Measurements from ENCODE around the gene CNPY1. TPM values are rescaled to one million over a fixed set of nuclear protein-coding genes. Genes with fewer than 3 reads are reported as not detected.
"Not testable (repeated sequence)": the region's sequence is repeated elsewhere in the genome, so short reads cannot be mapped to it uniquely, and the experiment has no call there.

Gene CNPY1
- total RNA-seq, 2 experiments from 2014 or later: not detected

DNA sequence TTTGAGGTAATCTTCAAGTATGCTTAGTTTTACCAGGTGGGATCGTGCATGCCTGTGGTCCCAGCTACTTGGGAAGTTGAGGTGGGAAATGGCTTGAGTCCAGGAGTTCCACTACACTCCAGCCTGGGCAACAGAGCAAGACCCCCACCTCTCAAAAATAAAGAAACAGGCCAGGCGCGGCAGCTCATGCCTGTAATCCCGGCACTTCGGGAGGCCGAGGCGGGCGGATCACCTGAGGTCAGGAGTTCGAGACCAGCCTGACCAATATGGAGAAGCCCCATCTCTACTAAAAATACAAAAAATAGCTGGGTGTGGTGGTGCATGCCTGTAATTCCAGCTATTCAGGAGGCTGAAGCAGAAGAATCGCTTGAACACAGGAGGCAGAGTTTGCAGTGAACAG is 16.6 kb upstream of the CNPY1 start:
- ATAC-seq; DNase-seq; CTCF ChIA-PET; H3K9me3 Mint-ChIP-seq (ENCODE audit: insufficient read depth); H3K27ac Mint-ChIP-seq; H3K4me3 Mint-ChIP-seq; H3K27me3 Mint-ChIP-seq (ENCODE audit: low read depth); H3K4me1 Mint-ChIP-seq (ENCODE audit: low read depth); H3K36me3 Mint-ChIP-seq (ENCODE audit: low read depth); POLR2A ChIA-PET: not testable (repeated sequence)

- Mint-ChIP-seq H3K36me3 (ENCODE audit: low read depth) (no peaks in the 10 kb centered on the region), H3K27ac (no peak overlapping the region), H3K4me3 (no peak overlapping the region), H3K4me1 (ENCODE audit: low read depth) (no peaks in the 10 kb centered on the region), H3K9me3 (ENCODE audit: insufficient read depth) (no peaks in the 10 kb centered on the region), H3K27me3 (ENCODE audit: low read depth) (peaks cover 4% of the 10 kb centered on the region)
- ATAC-seq (no peak), DNase-seq (no peak)
- CTCF ChIA-PET: no interaction called here
- POLR2A ChIA-PET: no interaction called here
Observed at GRCh38 chr7:155562106-155562505, 15.7 kb upstream of the CNPY1 start.

GRCh38 chr7:155560982-155561686 is 14.8 kb upstream of the CNPY1 start:
- CTCF ChIA-PET: no interaction called here
- H3K36me3 Mint-ChIP-seq (ENCODE audit: low read depth): no peaks in the 10 kb centered on the region
- no peak for DNase-seq
- no peak for ATAC-seq
- H3K27ac Mint-ChIP-seq: no peak overlapping the region
- no peaks in the 10 kb centered on the region for H3K9me3 Mint-ChIP-seq (ENCODE audit: insufficient read depth)
- no peaks in the 10 kb centered on the region for H3K4me1 Mint-ChIP-seq (ENCODE audit: low read depth)
- H3K27me3 Mint-ChIP-seq (ENCODE audit: low read depth): peaks cover 4% of the 10 kb centered on the region
- POLR2A ChIA-PET: no interaction called here
- no peak overlapping the region for H3K4me3 Mint-ChIP-seq

DNA sequence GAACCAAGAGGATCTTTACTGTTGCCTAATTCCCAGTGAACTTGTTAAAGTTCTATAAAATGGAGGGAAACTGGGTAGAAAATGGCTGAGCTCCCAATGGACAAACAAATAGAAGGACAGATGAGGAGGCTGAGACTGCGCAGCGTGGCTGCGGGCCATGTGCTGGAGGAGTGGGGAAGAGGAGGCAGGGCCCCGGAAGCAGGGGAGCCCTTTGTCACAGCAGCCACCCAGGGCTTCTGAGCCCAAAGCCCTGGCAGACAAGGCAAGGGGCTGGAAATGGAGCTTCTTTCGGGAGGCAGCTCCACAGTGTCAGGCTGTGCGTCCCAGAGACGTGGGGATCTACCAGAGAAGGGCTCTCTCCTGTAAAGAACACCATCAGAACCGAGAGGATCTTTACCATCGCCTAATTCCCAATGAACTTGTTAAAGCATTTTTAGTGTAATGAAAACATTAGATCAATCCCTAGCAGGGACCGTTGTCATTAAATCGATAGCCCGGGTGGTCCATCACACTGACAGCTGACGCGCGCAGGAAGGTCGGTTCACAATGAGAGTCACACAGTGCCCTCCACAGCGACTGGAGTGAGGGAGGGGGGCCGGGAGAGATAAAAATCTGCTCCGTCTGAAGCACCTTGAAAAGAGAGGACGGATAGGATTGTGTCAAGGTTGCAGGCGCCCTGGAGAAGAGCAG is 14.0 kb upstream of the CNPY1 start:
- no peak overlapping the region for H3K27ac Mint-ChIP-seq
- no peak for DNase-seq
- ChIA-PET POLR2A (interaction anchor here (0.6 kb wide), 1 partner anchor 30 kb away, joined by 3 read pairs; no protein-coding TSS in a partner anchor), CTCF (no interaction called here)
- no peak for ATAC-seq
- H3K36me3 Mint-ChIP-seq (ENCODE audit: low read depth): no peaks in the 10 kb centered on the region
- no peak overlapping the region for H3K4me3 Mint-ChIP-seq
- H3K9me3 Mint-ChIP-seq (ENCODE audit: insufficient read depth): no peaks in the 10 kb centered on the region
- no peaks in the 10 kb centered on the region for H3K4me1 Mint-ChIP-seq (ENCODE audit: low read depth)
- peaks cover 4% of the 10 kb centered on the region for H3K27me3 Mint-ChIP-seq (ENCODE audit: low read depth)

- no peak overlapping the region for H3K4me3 Mint-ChIP-seq
- POLR2A ChIA-PET: no interaction called here
- no peak for ATAC-seq
- H3K9me3 Mint-ChIP-seq (ENCODE audit: insufficient read depth): no peaks in the 10 kb centered on the region
- peaks cover 4% of the 10 kb centered on the region for H3K27me3 Mint-ChIP-seq (ENCODE audit: low read depth)
- H3K27ac Mint-ChIP-seq: no peak overlapping the region
- no peaks in the 10 kb centered on the region for H3K36me3 Mint-ChIP-seq (ENCODE audit: low read depth)
- CTCF ChIA-PET: no interaction called here
- no peak for DNase-seq
- no peaks in the 10 kb centered on the region for H3K4me1 Mint-ChIP-seq (ENCODE audit: low read depth)
Observed at GRCh38 chr7:155559519-155560108, 13.3 kb upstream of the CNPY1 start.

DNA sequence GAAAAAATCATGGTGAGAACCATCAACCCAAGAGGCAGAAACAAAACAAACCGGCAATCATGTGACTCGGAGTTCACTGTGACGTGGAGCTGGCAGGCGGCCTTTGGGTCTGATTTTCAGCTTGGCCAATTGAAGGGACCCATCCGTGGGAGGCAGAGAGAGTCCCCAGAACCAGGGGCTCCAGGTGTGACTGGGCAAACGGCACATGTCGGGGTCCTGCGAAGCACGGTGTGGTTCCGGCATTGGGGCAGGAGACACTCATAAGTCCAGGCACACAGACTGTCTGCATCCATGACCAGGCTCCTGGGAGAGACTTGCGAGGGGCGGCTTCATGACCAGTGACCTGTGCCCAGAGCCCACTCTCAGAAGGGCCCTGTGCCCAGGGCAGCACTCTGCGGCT is 12.6 kb upstream of the CNPY1 start:
- H3K36me3 Mint-ChIP-seq (ENCODE audit: low read depth): no peaks in the 10 kb centered on the region
- ChIA-PET CTCF (no interaction called here), POLR2A (no interaction called here)
- H3K4me1 Mint-ChIP-seq (ENCODE audit: low read depth): no peaks in the 10 kb centered on the region
- peaks cover 4% of the 10 kb centered on the region for H3K27me3 Mint-ChIP-seq (ENCODE audit: low read depth)
- DNase-seq: no peak
- ATAC-seq: no peak
- no peak overlapping the region for H3K27ac Mint-ChIP-seq
- no peak overlapping the region for H3K4me3 Mint-ChIP-seq
- H3K9me3 Mint-ChIP-seq (ENCODE audit: insufficient read depth): no peaks in the 10 kb centered on the region

DNA sequence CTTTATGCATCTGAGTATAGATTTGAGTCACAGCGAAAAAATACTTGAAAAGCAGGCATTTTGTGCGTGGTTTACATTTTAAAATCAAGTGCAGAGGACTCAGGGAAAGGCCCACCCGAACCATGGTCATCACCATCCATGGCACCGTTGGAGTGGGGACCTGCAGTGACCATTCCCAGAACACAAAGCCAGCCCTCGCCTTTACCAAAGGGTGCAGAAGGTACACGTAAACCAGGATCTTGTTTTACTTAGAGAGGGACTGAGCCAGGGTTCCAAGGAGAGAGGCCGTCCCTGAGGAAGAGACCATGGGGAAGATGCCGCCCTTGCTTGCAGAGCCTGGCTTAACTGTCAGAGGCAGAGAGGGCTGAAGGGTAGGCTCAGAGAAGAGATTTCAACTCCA is 12.0 kb upstream of the CNPY1 start:
- no peaks in the 10 kb centered on the region for H3K9me3 Mint-ChIP-seq (ENCODE audit: insufficient read depth)
- peaks cover 4% of the 10 kb centered on the region for H3K27me3 Mint-ChIP-seq (ENCODE audit: low read depth)
- H3K27ac Mint-ChIP-seq: no peak overlapping the region
- ATAC-seq: no peak
- no peak for DNase-seq
- POLR2A ChIA-PET: no interaction called here
- no peaks in the 10 kb centered on the region for H3K36me3 Mint-ChIP-seq (ENCODE audit: low read depth)
- H3K4me1 Mint-ChIP-seq (ENCODE audit: low read depth): no peaks in the 10 kb centered on the region
- no peak overlapping the region for H3K4me3 Mint-ChIP-seq
- CTCF ChIA-PET: no interaction called here

- ATAC-seq (no peak), DNase-seq (no peak)
- Mint-ChIP-seq H3K27me3 (ENCODE audit: low read depth) (peaks cover 4% of the 10 kb centered on the region), H3K9me3 (ENCODE audit: insufficient read depth) (no peaks in the 10 kb centered on the region), H3K36me3 (ENCODE audit: low read depth) (no peaks in the 10 kb centered on the region), H3K27ac (no peak overlapping the region), H3K4me3 (no peak overlapping the region), H3K4me1 (ENCODE audit: low read depth) (no peaks in the 10 kb centered on the region)
- ChIA-PET POLR2A (no interaction called here), CTCF (no interaction called here)
Observed at GRCh38 chr7:155557778-155558177, 11.4 kb upstream of the CNPY1 start.

DNA sequence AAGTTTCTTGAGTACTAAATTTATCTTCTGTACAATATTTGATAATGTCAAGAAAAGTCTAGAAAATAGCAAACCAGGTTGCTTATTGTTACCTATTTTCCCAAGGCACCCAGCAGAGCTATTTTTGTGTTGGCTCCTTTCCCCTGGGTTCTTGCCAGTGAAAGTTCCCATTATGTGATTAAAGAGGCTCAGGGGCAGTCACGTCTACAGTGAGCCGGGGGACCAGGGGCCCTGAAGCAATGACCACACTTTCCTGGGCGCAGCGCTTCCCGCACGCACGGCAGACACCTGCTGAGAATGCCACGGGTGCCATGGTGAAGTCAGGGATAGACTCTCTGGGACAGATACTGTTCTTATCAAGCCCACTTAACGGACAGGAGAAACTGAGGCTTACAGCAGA is 10.4 kb upstream of the CNPY1 start:
- ChIA-PET POLR2A (no interaction called here), CTCF (no interaction called here)
- Mint-ChIP-seq H3K4me3 (no peak overlapping the region), H3K27ac (no peak overlapping the region), H3K9me3 (ENCODE audit: insufficient read depth) (no peaks in the 10 kb centered on the region), H3K4me1 (ENCODE audit: low read depth) (no peaks in the 10 kb centered on the region), H3K36me3 (ENCODE audit: low read depth) (no peaks in the 10 kb centered on the region), H3K27me3 (ENCODE audit: low read depth) (peaks cover 5% of the 10 kb centered on the region)
- ATAC-seq: no peak
- DNase-seq: no peak

- H3K9me3 Mint-ChIP-seq (ENCODE audit: insufficient read depth): no peaks in the 10 kb centered on the region
- H3K4me3 Mint-ChIP-seq: no peak overlapping the region
- no peaks in the 10 kb centered on the region for H3K4me1 Mint-ChIP-seq (ENCODE audit: low read depth)
- ChIA-PET POLR2A (no interaction called here), CTCF (no interaction called here)
- no peak for ATAC-seq
- DNase-seq: no peak
- no peaks in the 10 kb centered on the region for H3K36me3 Mint-ChIP-seq (ENCODE audit: low read depth)
- H3K27ac Mint-ChIP-seq: no peak overlapping the region
- H3K27me3 Mint-ChIP-seq (ENCODE audit: low read depth): peaks cover 1% of the 10 kb centered on the region
Observed at GRCh38 chr7:155555116-155555695, 8.8 kb upstream of the CNPY1 start.

- CTCF ChIA-PET: no interaction called here
- no peak for ATAC-seq
Observed at GRCh38 chr7:155553871-155554270, 7.5 kb upstream of the CNPY1 start.

DNA sequence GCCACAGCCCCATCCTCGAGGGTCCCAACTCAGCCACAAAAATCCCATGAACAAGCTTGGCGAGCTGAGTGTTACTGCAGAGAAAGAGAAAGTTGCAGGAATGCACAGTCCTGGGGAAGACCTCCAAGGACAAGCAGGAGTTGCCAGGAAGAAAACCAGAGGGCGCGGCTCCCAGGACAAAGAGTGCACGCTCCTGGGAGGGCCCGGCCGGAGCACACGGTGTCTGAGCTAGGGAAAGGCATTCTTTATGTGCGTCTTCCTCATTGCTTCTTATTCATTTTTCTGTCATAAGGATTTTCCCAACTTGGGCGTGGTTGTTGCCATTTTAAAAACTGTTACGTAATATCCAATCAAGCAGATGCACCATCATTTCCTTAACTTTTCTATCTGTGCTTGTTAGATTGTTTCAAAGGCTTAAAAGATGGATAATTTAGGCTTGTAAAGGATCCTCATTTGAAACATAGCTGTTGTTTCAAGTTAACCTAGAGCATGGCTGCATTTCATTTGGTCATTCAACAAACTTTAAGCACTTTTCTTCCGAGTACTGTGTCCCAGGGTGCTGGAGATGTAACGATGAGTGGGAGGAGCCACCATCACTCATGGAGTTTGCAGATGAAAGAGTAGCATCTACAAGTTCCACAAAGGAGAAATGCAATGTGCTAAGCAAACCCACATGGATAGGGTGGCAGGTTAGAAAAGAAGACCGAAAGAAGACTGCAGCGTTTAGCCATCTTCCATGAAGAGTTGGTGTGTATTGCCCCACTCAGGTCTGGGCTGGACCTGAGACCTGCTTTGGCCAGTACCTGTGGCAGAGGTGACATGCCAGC is 5.6 kb upstream of the CNPY1 start:
- ATAC-seq (no peak), DNase-seq (no peak)
- Mint-ChIP-seq H3K9me3 (ENCODE audit: insufficient read depth) (no peaks in the 10 kb centered on the region), H3K27ac (no peak overlapping the region), H3K4me3 (no peak overlapping the region), H3K36me3 (ENCODE audit: low read depth) (no peaks in the 10 kb centered on the region), H3K4me1 (ENCODE audit: low read depth) (no peaks in the 10 kb centered on the region), H3K27me3 (ENCODE audit: low read depth) (peaks cover 1% of the 10 kb centered on the region)
- CTCF ChIA-PET: no interaction called here
- POLR2A ChIA-PET: no interaction called here

More at GRCh38 chr7:155553871-155554270, 7.5 kb upstream of the CNPY1 start:
- H3K4me3 Mint-ChIP-seq: no peak overlapping the region
- DNase-seq: no peak
- H3K27ac Mint-ChIP-seq: no peak overlapping the region
- H3K27me3 Mint-ChIP-seq (ENCODE audit: low read depth): peaks cover 1% of the 10 kb centered on the region
- H3K9me3 Mint-ChIP-seq (ENCODE audit: insufficient read depth): no peaks in the 10 kb centered on the region
- no peaks in the 10 kb centered on the region for H3K4me1 Mint-ChIP-seq (ENCODE audit: low read depth)
- POLR2A ChIA-PET: interaction anchor here (0.7 kb wide), 1 partner anchor 510 kb away, joined by 3 read pairs; no protein-coding TSS in a partner anchor
- no peaks in the 10 kb centered on the region for H3K36me3 Mint-ChIP-seq (ENCODE audit: low read depth)

Data from activated CD8-positive, alpha-beta T cell treated with anti-CD3 and anti-CD28 coated beads, Interleukin-2, amount 10 ng/mL, durations not matched to agents 7 days and 5 days (primary cell).